ENCODE data around the gene C10orf143. TPM values are rescaled to one million over a fixed set of nuclear protein-coding genes. Genes with fewer than 3 reads are reported as not detected.

C10orf143 gene
- total and polyA plus RNA-seq, 2 of the 8 experiments (the other 6 are each of a cell fraction or from before 2014, with no cell fraction given), result 1.6 to 2.0 TPM

- Histone ChIP-seq H4K20me1 (replicated peaks in 1 of 2; ENCODE audit: control insufficient read depth in 1 of 2, insufficient read depth in 2 of 2, low read length in 2 of 2) (no peaks in the 10 kb centered on the region), H3K9me3 (ENCODE audit: insufficient read depth in 2 of 2, low read depth in 1 of 2, low read length in 1 of 2) (no peaks in the 10 kb centered on the region), H3K4me3 (ENCODE audit: extremely low read depth in 1 of 4, insufficient read depth in 2 of 4, low read depth in 3 of 4, low read length in 4 of 4) (no peak overlapping the region), H3K4me1 (replicated peaks in 1 of 4; ENCODE audit: control insufficient read depth in 3 of 4, insufficient read depth in 4 of 4, low read length in 3 of 4) (no peaks in the 10 kb centered on the region), H3K23me2 (ENCODE audit: low read depth, low read length) (no peaks in the 10 kb centered on the region), H4K91ac (replicated peaks; ENCODE audit: insufficient read length, low read length) (no peak overlapping the region), H3K14ac (ENCODE audit: insufficient read length) (no peak overlapping the region), H2BK15ac (ENCODE audit: low read length) (0 out of 2 replicates have a peak overlapping the region, but pooled peaks have one; percentile 47), H3K27ac (ENCODE audit: low read depth, low read length) (no peak overlapping the region), H3K18ac (ENCODE audit: extremely low read depth, low read length) (no peak overlapping the region), H3K27me3 (replicated peaks in 1 of 4; ENCODE audit: control insufficient read depth in 3 of 4, extremely low read depth in 1 of 4, insufficient read depth in 3 of 4, low read length in 3 of 4) (no peaks in the 10 kb centered on the region), H2BK12ac (ENCODE audit: low read depth, low read length) (no peak overlapping the region), H2AFZ (ENCODE audit: low read length) (no peak overlapping the region), H2BK5ac (ENCODE audit: low read depth, low read length) (no peak overlapping the region), H2BK20ac (ENCODE audit: low read length) (no peak overlapping the region), H3K4me2 (ENCODE audit: insufficient read depth in 1 of 2, low read depth in 2 of 2, low read length in 2 of 2) (no peak overlapping the region), H3K56ac (replicated peaks; ENCODE audit: insufficient read length, low read depth, low read length) (no peak overlapping the region), H3K9ac (replicated peaks in 1 of 4; ENCODE audit: extremely low read depth in 1 of 4, low read depth in 3 of 4, low read length in 3 of 4) (no peak overlapping the region), H4K5ac (ENCODE audit: insufficient read length, low read depth, low read length) (no peak overlapping the region), H3K79me2 (ENCODE audit: control insufficient read depth in 1 of 2, insufficient read depth in 2 of 2, low read length in 2 of 2) (no peaks in the 10 kb centered on the region), H4K8ac (ENCODE audit: extremely low read depth, insufficient read depth, low read length) (no peak overlapping the region), H3K4ac (replicated peaks; ENCODE audit: insufficient read length, low read depth, low read length) (no peak overlapping the region), H3K79me1 (ENCODE audit: low read depth, low read length) (no peaks in the 10 kb centered on the region), H2AK5ac (ENCODE audit: low read depth, low read length) (no peak overlapping the region), H2BK120ac (replicated peaks; ENCODE audit: low read depth, low read length) (no peak overlapping the region), H3K23ac (ENCODE audit: insufficient read length) (no peak overlapping the region), H3K36me3 (ENCODE audit: control insufficient read depth in 2 of 4, insufficient read depth in 4 of 4, low read length in 3 of 4) (no peaks in the 10 kb centered on the region)
- FAIRE-seq (no peak), DNase-seq (ENCODE audit: low read depth in 1 of 2, low spot score in 2 of 2) (no peak)
- ChIA-PET POLR2A (ENCODE audit: partially characterized antibody) (no interaction called here), CTCF (ENCODE audit: partially characterized antibody) (interaction anchor here (1.0 to 1.4 kb wide), 3 partner anchors 28 to 33 kb away, joined by 3 to 4 read pairs (median 3); no protein-coding TSS in a partner anchor)
- WGBS, 2 experiments (ENCODE audit: extremely low coverage in 1 of 2, insufficient coverage in 1 of 2, insufficient read length in 1 of 2, insufficient replicate concordance in 2 of 2, low coverage in 1 of 2, low lambda C conversion rate in 2 of 2, missing lambda C conversion rate in 1 of 2), result 61% methylated on average over 1 of the region's 1 CpG; no CpG with 5 or more reads in 1 of the 2 experiments
- TF ChIP-seq POLR2A (IDR thresholded peaks at IDR 0.05; ENCODE audit: control extremely low read depth in 1 of 2, low read depth in 2 of 2, low read length in 2 of 2), result no peak
- TF ChIP-seq RAD21 (IDR thresholded peaks at IDR 0.05 in 1 of 2, conservative IDR thresholded peaks at IDR 0.05 in 1 of 2; ENCODE audit: low read depth in 2 of 2, low read length in 2 of 2), result 0 out of 4 replicates have a peak, but pooled peaks of 1 of the 2 experiments have one; percentile 6
These were observed 36.0 kb downstream of the C10orf143 start for GRCh38 chr10:130074639-130075038.

Measured in H1 (cell line).